OCI-LY3 (cell line): Measurements from ENCODE around the gene CELF5.

Experiments
- EZH2phosphoT487 ChIP-seq: fragments of 200-600 bp; shearing (Covaris generic); IDR thresholded peaks from 2 replicates; pipeline ENCODE4 v1.6.1; 2018; ENCODE audit warnings: antibody characterized with exemption, mixed run types, low read depth
- TF ChIP-seq, protein P1 (sequence below): fragments of 200-600, 300-600 bp; sonication (generic); IDR thresholded peaks from 2 replicates; pipeline ENCODE4 v1.5.1; 2014; ENCODE audit warnings: antibody characterized with exemption, low read length, low read depth

DNA sequence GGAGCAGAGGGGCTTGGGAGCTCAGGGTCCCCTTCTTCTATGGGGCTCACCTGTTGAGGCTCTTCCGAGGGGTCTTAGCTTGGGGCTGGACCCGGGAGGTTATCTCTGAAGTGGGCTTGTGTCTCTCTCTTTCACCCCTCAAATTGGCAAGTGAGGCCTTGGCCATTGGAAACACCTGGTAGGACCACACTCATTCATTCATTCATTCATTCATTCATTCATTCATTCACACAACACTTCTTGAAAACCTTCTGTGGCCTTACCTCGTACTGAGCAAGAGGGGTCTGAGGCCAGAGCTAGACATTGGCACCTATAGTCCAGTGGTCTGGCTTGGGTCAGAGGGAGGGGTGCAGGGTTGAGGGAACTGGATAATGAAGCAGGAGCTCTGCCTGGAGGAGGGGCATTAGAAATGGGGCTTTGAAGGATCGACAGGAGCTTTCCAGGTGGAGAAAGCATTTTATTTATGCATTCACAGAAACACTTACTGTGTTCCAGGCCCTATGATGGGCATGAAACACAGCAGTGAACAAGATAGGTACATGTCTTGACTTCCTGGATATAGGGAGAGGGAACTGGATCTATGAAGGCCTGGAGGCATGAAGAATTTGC is 5.5 kb downstream of the CELF5 start:
- TF ChIP-seq, protein P1, sequence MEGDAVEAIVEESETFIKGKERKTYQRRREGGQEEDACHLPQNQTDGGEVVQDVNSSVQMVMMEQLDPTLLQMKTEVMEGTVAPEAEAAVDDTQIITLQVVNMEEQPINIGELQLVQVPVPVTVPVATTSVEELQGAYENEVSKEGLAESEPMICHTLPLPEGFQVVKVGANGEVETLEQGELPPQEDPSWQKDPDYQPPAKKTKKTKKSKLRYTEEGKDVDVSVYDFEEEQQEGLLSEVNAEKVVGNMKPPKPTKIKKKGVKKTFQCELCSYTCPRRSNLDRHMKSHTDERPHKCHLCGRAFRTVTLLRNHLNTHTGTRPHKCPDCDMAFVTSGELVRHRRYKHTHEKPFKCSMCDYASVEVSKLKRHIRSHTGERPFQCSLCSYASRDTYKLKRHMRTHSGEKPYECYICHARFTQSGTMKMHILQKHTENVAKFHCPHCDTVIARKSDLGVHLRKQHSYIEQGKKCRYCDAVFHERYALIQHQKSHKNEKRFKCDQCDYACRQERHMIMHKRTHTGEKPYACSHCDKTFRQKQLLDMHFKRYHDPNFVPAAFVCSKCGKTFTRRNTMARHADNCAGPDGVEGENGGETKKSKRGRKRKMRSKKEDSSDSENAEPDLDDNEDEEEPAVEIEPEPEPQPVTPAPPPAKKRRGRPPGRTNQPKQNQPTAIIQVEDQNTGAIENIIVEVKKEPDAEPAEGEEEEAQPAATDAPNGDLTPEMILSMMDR = no peak
- no peak for TF ChIP-seq EZH2phosphoT487
